G401 (cell line): ENCODE results near the gene BHMT2. TPM values are rescaled to one million over a fixed set of nuclear protein-coding genes. Genes with fewer than 3 reads are reported as not detected.

ENCODE experiments used
- DNase-seq: peaks from one replicate; pipeline ENCODE4 v3.0.0-alpha.2; 2015; ENCODE audit warnings: low spot score
- in situ Hi-C: cut with HindIII; loops from 2 replicates; pipeline ENCODE4 v1.10.0; 2016; ENCODE audit warnings: low sequenced_read_pairs, mixed read lengths
- total RNA-seq: library from RNA; depleted of rRNA; stranded (reverse); fragments of >200 nt; shearing (Covaris generic); gene quantifications from 2 replicates; pipeline ENCODE4 v1.2.3, GENCODE V29; 2014; rRNA removed

BHMT2 gene
- total RNA-seq, 1 experiment from 2014 or later: not detected

DNA sequence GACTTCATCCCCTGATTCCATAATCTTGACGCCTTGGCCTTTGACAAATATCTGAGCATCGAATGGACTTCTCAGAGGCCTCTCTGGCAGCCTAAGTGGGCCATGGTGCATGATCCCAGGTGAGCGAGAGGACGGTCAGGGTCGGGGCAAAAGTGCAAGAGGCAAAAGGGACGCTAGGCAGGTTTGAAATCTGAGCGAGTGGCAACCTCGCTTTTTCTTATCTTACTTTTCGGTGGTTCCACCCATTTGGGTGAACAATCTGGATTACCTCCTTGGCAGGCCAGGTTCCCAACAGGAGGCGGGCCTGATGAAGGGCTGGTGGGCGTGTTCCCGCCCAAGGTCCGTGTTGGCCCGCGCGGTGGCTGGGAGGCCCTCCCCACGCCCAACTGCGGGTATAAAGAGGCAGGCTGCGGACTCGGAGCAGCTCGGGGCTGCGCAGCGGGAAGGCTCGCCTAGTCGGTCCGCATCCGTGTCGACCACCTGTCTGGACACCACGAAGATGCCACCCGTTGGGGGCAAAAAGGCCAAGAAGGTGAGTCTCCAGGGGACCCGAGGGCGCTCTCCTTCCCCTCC lies 41.9 kb downstream of the BHMT2 start, which contains the start of gene BHMT:
TSS of gene BHMT (plus strand) at position 423 of the 573 bp plus-strand sequence. CDS start at position 500, 77 bp downstream.
- DNase-seq: no peak
- in situ Hi-C loops: no loop called here

DNA sequence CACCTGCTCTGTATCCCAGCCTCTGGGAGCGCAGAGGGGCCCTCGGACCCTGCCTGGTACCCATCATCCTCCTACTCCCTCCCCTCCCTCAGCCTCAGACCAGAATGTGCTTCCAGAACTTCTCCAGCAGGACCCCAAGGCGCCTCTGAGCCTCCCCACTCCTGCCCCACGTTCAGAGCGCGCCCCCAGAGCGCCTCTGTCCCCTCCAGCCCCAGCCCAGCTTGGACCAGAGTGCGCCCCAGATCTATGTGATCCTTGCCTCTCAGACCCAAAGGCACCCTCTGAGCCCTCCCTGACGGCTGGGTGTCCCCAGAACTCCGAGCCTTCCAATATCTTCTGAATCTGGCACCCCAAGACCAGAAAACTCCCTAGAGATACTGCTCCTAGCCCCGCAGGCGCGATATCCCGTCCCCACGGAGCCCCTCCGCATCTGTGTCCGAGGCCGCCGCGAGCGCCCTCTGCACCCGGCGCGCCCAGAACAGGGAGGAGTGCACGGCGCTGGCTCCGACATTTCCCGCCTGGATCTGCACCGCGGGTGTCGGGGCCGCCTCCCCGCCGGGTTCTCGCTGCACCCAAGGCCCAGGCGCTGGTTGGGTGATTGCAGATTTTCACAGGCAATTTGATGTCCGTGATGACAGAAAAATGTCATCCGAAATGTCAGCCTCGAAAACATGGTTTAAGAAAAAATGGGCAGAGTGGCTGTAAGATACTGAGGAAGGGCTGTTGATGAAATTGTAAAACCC lies 42.6 kb downstream of the BHMT2 start:
- in situ Hi-C loops: no loop called here
- no peak for DNase-seq

DNA sequence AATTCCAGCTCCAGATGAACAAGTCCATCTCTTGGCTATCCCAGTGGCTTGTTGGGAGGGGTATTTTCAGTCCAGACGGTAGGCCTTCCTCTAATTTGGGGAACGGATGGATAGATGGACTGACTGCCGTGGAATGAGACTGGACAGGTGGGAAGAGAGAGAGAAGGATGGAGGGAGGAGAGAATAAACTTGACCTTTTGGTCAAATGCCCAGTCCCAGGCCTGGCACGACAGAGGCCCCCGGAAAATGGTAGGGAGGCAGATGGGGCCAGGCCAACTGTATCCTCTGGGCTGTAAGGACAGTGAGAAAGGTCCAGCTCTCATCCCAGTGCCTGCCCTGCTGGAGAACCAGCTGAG lies 43.1 kb downstream of the BHMT2 start:
- in situ Hi-C loops: no loop called here
- DNase-seq: no peak

DNA sequence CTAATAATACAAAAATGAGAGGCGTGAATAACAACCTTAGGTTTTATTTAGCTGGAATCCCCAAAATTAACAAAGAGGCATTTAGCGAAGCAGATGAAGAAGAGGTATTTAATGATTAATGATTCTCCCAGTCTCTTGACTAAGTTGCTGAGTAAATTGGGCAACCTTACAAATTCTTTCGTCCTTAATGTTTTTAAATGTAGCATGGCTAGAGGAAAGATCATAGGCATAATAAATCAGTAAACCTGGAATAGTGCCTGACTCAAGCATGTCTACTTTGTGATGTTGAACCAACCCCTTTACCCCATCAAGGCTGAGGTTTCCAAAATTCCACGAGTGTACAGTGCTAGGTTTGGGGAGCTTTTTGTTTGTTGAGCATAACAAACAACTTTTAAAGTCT lies 49.9 kb downstream of the BHMT2 start:
- in situ Hi-C loops: no loop called here

DNA sequence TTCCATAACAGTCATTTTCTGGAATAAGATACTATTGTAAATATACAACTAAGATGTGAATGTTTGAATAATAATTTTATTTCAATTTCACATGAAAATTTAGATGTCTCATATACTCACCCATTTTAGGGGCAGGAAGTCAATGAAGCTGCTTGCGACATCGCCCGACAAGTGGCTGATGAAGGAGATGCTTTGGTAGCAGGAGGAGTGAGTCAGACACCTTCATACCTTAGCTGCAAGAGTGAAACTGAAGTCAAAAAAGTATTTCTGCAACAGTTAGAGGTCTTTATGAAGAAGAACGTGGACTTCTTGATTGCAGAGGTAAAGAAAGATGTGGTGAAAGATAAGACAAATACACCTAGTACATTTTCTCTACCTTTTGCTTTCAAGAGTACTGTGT lies 50.7 kb downstream of the BHMT2 start:
- no peak for DNase-seq
- in situ Hi-C loops: no loop called here

More for the DNA sequence above, 49.9 kb downstream of the BHMT2 start:
- DNase-seq: no peak

DNA sequence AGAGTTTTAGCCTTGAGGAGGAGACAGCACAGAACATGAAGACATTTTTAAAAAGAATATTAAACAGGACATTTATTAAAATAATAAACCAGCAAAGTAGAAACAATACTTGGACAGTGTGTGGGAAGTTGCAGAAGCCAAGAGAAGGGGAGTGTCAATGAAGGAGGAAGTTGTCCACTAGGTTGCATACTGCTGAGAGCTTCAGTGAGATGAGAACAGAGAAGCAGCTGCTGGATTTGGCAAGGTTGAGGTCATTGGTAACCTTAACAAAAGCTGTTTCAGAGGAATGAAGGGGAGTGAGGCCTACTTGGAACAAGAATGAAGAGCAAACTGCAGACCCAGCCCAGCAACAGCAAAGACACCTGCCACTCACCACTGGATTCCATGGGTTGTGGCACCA lies 53.4 kb downstream of the BHMT2 start:
- no peak for DNase-seq
- in situ Hi-C loops: no loop called here

DNA sequence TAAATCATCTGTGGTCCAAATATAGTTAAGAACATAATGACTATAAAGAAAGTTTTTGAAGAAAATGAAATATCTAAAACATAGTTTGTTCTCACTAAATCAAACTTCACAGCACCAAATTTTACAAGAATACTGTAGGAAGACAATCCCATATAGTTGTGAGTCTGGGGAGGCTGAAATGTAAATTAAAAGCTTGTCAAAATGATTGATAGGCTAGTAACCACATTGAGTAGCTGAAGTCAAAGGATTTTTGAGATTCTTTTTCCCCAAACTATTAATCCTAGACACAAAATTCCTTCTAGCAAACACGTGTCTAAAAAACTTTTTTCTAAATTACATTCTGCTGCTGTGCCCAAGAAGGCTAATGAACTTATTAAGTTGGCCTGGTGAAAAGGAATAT lies 55.0 kb downstream of the BHMT2 start:
- DNase-seq: no peak
- in situ Hi-C loops: no loop called here

DNA sequence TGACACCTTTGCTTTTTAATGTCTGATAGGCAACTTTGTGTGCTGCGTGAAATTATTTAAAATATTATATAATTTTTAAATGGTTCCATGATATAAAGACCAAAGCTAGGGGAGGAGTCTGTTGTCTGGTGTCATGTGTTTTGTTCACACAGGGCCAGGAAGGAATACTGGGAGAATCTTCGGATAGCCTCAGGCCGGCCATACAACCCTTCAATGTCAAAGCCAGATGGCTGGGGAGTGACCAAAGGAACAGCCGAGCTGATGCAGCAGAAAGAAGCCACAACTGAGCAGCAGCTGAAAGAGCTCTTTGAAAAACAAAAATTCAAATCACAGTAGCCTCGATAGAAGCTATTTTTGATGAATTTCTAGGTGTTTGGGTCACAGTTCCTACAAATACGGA lies 61.2 kb downstream of the BHMT2 start:
- in situ Hi-C loops: no loop called here
- DNase-seq: no peak

DNA sequence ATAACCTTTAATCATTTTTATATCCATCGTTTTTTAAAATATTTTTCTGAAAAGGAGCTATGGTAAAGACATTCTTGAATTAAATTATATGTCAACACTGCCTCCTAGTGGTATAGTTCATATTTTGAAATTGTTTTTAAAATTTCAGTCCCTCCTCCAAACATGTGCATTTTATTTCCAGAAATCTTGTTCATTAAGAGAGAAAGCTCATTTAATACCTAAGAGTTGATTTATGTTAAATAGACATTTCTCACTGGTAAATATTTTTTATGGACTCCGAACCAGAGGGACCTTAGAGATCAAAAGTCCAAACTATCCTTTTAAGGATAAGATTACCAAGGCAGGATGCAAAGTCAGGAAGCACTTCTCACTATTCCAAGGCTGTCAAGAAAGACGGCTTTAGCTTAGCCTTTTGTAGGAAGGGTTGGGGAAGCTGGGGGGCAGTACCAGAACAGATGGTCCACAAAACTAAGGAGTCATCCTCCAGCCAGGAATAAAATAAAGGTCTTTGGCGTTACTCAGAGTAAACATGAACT lies 63.6 kb downstream of the BHMT2 start:
- in situ Hi-C loops: no loop called here
- peak; percentile 56 for DNase-seq

DNA sequence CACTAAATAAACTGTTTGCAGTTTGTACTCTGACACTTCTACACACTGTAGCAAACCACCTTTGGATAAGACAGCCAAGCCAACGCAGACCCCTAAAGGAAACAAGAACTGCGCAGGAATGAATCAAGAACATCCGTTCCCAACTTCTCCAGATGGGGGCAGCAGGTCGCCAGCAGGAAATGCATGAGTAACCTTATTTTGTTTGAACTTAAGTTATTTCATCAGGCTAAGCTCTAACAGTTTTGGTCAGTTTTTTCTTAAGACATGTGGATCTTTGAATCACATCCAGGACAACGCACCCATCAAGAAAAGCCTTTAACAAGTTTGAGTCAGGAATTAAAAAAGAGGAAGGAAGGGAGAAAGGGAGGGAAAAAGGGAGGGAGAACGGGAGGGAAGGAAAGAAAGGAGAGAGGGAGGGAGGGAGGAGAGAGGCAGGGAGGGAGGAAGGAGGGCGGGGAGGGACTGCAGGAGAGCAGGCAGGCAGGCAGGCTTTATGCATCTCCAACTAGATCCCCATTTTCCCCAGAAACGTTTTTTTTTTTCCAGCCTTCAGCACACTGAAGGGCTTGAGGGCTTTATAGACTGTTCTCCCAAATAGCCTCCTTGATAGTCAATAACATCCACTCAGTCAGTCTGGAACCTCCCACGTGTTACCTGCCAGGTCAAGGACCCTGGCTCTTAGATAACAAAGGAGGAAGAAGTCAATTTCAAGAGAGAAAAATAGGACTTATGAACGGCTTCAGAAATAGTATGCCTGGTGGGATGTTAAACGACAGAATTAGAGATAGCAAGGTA lies 64.3 kb downstream of the BHMT2 start:
- in situ Hi-C loops: no loop called here
- DNase-seq: peak; percentile 75

DNA sequence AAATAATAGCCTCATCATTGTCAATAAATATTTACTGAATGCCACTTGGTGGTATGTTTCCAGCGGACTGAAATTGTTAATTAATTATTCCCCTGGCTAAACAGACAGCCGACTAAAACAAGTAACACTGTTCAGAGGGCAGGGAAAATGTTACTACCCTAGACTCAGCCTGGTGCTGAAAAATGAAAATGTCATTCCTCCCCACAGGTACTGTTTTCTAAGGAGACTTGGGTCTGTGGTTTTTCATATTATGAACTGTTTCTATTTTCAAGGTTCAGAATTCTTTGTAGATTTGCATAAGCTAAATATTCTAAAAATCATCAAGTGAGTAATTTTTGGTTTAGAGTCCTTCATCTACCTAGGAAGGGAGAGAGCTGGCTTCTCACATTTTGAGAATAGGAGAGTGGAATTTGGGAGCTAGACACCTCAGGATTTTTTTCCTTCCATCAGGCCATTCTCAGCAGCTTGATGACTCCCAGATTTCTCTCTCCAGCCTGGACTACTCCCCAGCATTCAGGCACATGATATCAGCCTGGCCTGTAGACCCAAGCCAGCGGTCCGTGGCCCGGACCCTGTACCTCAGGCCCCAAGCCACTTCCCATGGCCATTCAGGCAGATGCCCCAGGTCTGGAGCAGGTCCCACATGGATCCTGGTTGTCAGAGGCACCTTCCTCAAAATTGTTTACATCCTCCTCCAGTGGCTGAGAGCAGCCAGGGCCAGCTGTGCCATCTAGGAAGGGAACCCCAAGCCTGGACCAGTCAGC lies 66.4 kb downstream of the BHMT2 start:
- no peak for DNase-seq
- in situ Hi-C loops: no loop called here

DNA sequence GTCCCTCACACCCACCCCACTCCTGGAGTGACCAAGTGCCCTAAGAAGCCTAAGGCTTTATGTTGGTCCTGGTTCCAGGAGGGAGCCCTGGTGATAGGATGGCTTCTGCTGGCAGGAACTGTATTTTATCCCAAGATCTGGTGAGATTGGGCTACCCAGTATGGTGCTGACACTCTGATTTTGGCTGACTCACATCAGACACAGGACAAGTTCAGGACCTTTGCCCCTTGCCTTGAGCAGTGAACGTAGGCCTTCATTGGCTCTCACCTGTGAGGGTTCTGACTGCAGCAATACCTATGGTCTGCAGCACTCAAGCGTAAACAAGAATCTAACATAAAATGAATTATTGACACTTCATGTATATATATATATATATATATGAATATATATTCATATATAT lies 67.1 kb downstream of the BHMT2 start:
- DNase-seq: no peak
- in situ Hi-C loops: no loop called here

Other genes starting within 250 kb of the BHMT2 start
- gene ARSB, start 84.5 kb upstream of the BHMT2 start, total RNA-seq: 10.6 and 22.2 TPM in 2 replicates
- gene DMGDH, start 93 bp upstream of the BHMT2 start, total RNA-seq: not detected in 2 replicates
- not detected in 2 replicates for gene BHMT, start 42.0 kb downstream of the BHMT2 start, total RNA-seq
- 5.2 and 7.2 TPM in 2 replicates for gene JMY, start 166.4 kb downstream of the BHMT2 start, total RNA-seq